Choroid plexus epithelial cell (primary cell): ENCODE measurements around the gene USP43.

Source experiments
- DNase-seq: peaks from one replicate; pipeline ENCODE4 v3.0.0-alpha.2; 2010; ENCODE audit warnings: low read depth
- H3K4me3 ChIP-seq: 2 replicates; pipeline ENCODE4 v1.5.1; 2011; ENCODE audit warnings: low read depth, mild to moderate bottlenecking, control low read depth, low read length, moderate library complexity
- TF ChIP-seq, protein P1 (sequence below): conservative IDR thresholded peaks from 2 replicates; pipeline ENCODE4 v1.5.1; 2011; ENCODE audit warnings: low read depth, mild to moderate bottlenecking, control low read depth, inconsistent platforms, low read length, moderate library complexity

The USP43 gene

DNA sequence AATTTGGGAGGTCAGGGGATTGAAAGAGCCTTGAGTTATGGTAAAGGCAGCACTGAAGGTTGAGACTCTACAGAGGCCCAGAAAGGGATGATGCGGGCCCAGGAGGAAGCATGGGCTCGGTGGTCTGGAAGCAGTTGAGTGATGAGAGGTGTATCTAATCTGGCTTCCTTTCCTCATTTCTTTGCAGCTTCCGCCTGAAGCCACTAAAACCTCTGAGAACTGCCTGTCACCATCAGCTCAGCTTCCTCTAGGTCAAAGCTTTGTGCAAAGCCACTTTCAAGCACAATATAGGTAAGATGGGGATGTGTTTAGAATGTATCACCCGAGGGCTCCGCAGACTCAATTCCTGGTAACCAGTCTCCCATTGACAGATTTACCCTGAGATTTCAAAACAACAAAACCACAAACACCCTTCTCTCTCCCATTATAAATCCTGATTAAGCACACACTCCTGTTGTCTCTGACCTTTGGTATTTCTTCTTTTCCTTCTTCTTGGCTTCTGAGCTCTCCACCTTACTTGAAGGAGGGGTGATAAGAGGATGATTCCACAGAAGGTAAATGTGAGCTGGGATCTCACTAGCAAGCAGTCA lies 21.2 kb downstream of the USP43 start:
- no peak for DNase-seq
- H3K4me3 ChIP-seq = no peak overlapping the region
- TF ChIP-seq, protein P1, sequence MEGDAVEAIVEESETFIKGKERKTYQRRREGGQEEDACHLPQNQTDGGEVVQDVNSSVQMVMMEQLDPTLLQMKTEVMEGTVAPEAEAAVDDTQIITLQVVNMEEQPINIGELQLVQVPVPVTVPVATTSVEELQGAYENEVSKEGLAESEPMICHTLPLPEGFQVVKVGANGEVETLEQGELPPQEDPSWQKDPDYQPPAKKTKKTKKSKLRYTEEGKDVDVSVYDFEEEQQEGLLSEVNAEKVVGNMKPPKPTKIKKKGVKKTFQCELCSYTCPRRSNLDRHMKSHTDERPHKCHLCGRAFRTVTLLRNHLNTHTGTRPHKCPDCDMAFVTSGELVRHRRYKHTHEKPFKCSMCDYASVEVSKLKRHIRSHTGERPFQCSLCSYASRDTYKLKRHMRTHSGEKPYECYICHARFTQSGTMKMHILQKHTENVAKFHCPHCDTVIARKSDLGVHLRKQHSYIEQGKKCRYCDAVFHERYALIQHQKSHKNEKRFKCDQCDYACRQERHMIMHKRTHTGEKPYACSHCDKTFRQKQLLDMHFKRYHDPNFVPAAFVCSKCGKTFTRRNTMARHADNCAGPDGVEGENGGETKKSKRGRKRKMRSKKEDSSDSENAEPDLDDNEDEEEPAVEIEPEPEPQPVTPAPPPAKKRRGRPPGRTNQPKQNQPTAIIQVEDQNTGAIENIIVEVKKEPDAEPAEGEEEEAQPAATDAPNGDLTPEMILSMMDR = no peak

DNA sequence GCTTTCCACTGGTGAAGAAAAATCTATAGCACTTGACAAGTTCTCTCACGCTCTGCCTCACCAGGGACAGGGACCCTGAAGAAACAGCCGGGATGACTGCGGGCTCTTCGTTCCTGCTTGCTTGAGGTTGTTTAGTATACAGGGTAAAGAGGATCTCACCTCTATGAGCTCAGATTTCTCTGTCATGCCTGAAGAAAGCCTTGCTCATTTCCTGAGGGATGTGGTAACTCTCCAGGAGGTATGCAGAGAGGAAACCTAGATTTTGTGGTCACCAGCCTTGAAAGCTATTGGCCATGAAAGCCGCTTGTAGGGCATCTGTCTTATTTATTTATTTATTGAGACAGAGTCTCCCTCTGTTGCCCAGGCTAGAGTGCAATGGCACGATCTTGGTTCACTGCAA lies 23.2 kb downstream of the USP43 start:
- peak; percentile 90 for DNase-seq
- no peak overlapping the region for H3K4me3 ChIP-seq
- TF ChIP-seq, protein P1 = no peak

DNA sequence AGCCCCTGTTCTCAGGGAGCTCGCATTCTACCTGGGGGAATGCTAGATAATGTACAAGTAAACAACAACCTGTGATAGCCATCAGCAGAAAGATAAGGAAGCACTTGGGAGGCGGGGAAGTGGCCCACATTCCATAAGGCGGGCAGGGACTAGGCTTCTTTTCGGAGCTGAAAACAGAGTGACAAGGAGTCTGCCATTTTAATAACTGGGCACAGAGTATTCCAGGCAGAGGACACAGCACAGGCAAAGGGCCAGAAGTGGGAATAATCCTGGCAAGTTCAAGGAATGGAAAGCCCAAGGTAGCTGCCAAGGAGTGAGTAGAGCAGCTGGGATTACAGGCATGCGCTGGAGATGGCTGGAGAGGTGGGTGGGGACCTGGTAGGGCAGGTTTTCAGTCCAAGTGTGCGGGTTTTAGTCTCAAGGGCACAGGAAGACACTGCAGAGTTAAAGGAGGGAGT lies 24.3 kb downstream of the USP43 start:
- TF ChIP-seq, protein P1 = no peak
- H3K4me3 ChIP-seq = no peak overlapping the region
- DNase-seq = no peak

DNA sequence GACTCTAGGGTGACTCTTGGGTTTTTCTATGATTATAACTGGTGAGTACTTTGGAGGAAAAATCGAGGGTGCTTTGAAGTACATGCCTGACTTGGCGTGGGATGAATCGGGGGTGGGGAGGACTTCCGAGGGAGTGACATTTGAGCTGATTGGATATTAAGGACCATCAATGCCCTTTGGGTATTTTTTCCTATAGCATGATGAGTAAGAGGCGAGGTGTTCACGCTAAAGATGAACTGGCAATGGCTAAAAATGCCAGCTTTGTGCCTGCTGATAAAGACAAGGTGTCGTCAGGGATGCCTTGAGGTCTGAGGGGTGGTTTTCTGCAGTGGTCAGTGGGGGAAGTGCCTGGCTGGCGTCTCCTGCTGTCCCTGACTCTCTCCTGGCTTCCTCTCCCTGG lies 25.3 kb downstream of the USP43 start:
- no peak for DNase-seq
- TF ChIP-seq, protein P1 = no peak
- no peak overlapping the region for H3K4me3 ChIP-seq

DNA sequence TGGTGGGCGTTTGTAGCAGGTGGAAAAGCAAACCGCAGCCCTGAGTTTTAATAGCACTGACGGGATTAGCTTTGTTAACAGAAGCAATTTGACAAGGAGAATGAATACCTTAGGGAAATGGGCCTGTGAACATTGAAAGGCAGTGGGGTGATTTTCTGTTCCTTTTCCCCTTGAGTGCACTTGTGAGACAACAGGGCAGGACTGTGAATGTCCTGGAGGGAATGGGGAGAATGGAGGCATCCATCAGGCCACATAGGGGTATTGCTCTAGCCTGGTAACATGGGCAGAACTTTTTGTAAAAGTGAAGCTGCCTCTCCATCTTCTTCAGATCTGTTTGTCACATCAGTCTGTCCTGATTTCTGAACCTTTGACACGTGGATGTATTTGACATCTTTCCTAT lies 26.2 kb downstream of the USP43 start:
- DNase-seq = no peak
- TF ChIP-seq, protein P1 = no peak
- H3K4me3 ChIP-seq = no peak overlapping the region

DNA sequence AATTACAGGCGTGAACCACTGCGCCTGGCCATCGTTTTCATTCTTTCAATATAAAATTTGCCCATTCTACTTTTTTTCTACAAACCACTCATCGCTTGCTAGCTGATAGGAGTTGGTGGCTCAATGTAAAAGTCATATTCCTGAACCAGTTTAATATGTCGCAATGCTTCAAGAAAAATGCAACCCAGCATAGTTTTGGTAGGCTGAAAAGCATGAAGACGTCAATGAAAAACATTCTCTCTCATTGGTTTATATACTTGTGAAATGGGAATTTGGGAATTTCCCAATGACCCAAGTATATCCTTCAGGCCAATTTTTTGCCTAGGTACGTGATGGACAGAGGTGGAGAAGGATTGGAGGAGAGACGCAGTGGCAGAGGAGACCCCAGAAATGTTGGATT lies 26.9 kb downstream of the USP43 start:
- no peak overlapping the region for H3K4me3 ChIP-seq
- TF ChIP-seq, protein P1 = no peak
- peak; percentile 76 for DNase-seq

DNA sequence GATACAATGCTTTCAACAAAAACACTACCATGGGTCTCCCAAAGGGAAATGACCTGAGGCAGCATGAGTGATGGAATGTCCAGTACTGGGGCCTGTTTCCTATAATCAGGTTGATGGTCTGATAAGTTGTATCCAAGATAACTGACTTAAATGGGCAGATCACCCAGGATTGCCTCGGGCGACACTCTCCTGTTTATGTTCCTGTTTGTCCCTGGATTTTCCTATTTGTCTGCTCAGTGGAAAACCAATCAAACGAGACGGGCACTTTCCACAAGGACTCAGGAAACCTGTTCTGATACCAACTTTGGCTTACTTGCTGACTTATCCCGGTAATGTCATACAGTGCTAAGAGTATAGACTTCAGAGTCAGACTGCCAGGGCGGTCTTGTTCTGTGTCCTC lies 27.4 kb downstream of the USP43 start:
- TF ChIP-seq, protein P1 = no peak
- H3K4me3 ChIP-seq = no peak overlapping the region
- no peak for DNase-seq
